Skeletal muscle tissue (tissue), 4 donors: Measurements from ENCODE around the gene SIPA1L3. TPM values are rescaled to one million over a fixed set of nuclear protein-coding genes. Genes with fewer than 3 reads are reported as not detected.

Experiments used
- H3K27ac ChIP-seq: one replicate; pipeline ENCODE4 v1.7.0; 2013; ENCODE audit warnings: mild to moderate bottlenecking, low read depth, low read length, inconsistent platforms
- H3K27me3 ChIP-seq, 3 donors: one replicate each; pipeline ENCODE4 v1.7.0; 2013; ENCODE audit warnings: low read length in 3 of 3; ENCODE audit not compliant: control insufficient read depth in 3 of 3, insufficient read depth in 3 of 3
- H3K36me3 ChIP-seq, 3 donors: one replicate each; pipeline ENCODE4 v1.7.0; 2013; ENCODE audit warnings: low read length in 3 of 3; ENCODE audit not compliant: control insufficient read depth in 3 of 3, insufficient read depth in 3 of 3
- H3K4me1 ChIP-seq, 3 donors: one replicate each; pipeline ENCODE4 v1.7.0; 2013; ENCODE audit warnings: low read length in 3 of 3, mild to moderate bottlenecking in 3 of 3; ENCODE audit not compliant: control insufficient read depth in 3 of 3, insufficient read depth in 3 of 3
- H3K4me3 ChIP-seq, 3 donors: one replicate each; pipeline ENCODE4 v1.7.0; 2013; ENCODE audit warnings: low read length in 3 of 3
- H3K9ac ChIP-seq, 3 donors: one replicate each; pipeline ENCODE4 v1.7.0; 2013; ENCODE audit warnings: low read length in 3 of 3, mild to moderate bottlenecking in 3 of 3, moderate library complexity in 2 of 3, low read depth in 1 of 3
- H3K9me3 ChIP-seq, 3 donors: one replicate each; pipeline ENCODE4 v1.7.0; 2013; ENCODE audit warnings: low read length in 3 of 3; ENCODE audit not compliant: control insufficient read depth in 3 of 3
- total RNA-seq: library from RNA; depleted of rRNA; stranded (reverse); fragments of >200 nt; gene quantifications from one replicate; pipeline ENCODE4 v1.2.3, GENCODE V29; 2014
- donor health status: Osteomylitis.

Gene SIPA1L3
- total RNA-seq, 1 donor from 2014 or later = 3.7 TPM

- no peak overlapping the region for H3K4me3 ChIP-seq
- H3K4me1 ChIP-seq = peaks cover 0 to 11% (median 8%) of the 10 kb centered on the region in 3 donors
- H3K27me3 ChIP-seq = peaks cover 0 to 2% (median 0%) of the 10 kb centered on the region in 3 donors
- no peak overlapping the region for H3K27ac ChIP-seq
- no peaks in the 10 kb centered on the region for H3K36me3 ChIP-seq
- no peaks in the 10 kb centered on the region for H3K9me3 ChIP-seq
- no peak overlapping the region for H3K9ac ChIP-seq
Measured at GRCh38 chr19:38245826-38246498, 339.0 kb downstream of the SIPA1L3 start.

- Histone ChIP-seq H3K4me1 (peaks cover 6 to 15% (median 15%) of the 10 kb centered on the region in 3 donors), H3K27ac (no peak overlapping the region), H3K36me3 (no peaks in the 10 kb centered on the region), H3K9ac (no peak overlapping the region), H3K4me3 (no peak overlapping the region), H3K9me3 (no peaks in the 10 kb centered on the region), H3K27me3 (peaks cover 0 to 10% (median 0%) of the 10 kb centered on the region in 3 donors)
Measured at GRCh38 chr19:38247126-38247525, 340.1 kb downstream of the SIPA1L3 start.

GRCh38 chr19:38247734-38248268 is 340.8 kb downstream of the SIPA1L3 start:
- H3K4me1 ChIP-seq = peaks cover 12 to 18% (median 15%) of the 10 kb centered on the region in 3 donors
- H3K36me3 ChIP-seq = no peaks in the 10 kb centered on the region
- H3K27ac ChIP-seq = no peak overlapping the region
- no peak overlapping the region for H3K9ac ChIP-seq
- H3K4me3 ChIP-seq = no peak overlapping the region
- peaks cover 4 to 15% (median 6%) of the 10 kb centered on the region in 3 donors for H3K27me3 ChIP-seq
- H3K9me3 ChIP-seq = no peaks in the 10 kb centered on the region

- Histone ChIP-seq H3K27me3 (peaks cover 4 to 15% (median 12%) of the 10 kb centered on the region in 3 donors), H3K4me1 (peaks cover 13 to 21% (median 15%) of the 10 kb centered on the region in 3 donors), H3K9me3 (no peaks in the 10 kb centered on the region), H3K9ac (no peak overlapping the region), H3K36me3 (no peaks in the 10 kb centered on the region), H3K27ac (no peak overlapping the region), H3K4me3 (no peak overlapping the region)
Measured at GRCh38 chr19:38248421-38248820, 341.4 kb downstream of the SIPA1L3 start.

- Histone ChIP-seq H3K27me3 (peaks cover 6 to 21% (median 21%) of the 10 kb centered on the region in 3 donors), H3K36me3 (no peaks in the 10 kb centered on the region), H3K9ac (peak overlapping the region in 1 of 3 donors; percentile 35), H3K9me3 (no peaks in the 10 kb centered on the region), H3K4me1 (peaks cover 17 to 20% (median 17%) of the 10 kb centered on the region in 3 donors), H3K4me3 (no peak overlapping the region), H3K27ac (peak overlapping the region; percentile 86)
Measured at GRCh38 chr19:38250428-38250820, 343.4 kb downstream of the SIPA1L3 start.

GRCh38 chr19:38250821-38251563 is 344.0 kb downstream of the SIPA1L3 start:
- H3K36me3 ChIP-seq = no peaks in the 10 kb centered on the region
- H3K27me3 ChIP-seq = peaks cover 9 to 27% (median 25%) of the 10 kb centered on the region in 3 donors
- peak overlapping the region; percentile 86 for H3K27ac ChIP-seq
- H3K9me3 ChIP-seq = no peaks in the 10 kb centered on the region
- H3K4me1 ChIP-seq = peaks cover 17 to 20% (median 17%) of the 10 kb centered on the region in 3 donors
- H3K4me3 ChIP-seq = peak overlapping the region in 1 of 3 donors; percentile 0
- peak overlapping the region; percentile 0 to 68 (median 33) for H3K9ac ChIP-seq

- peaks cover 10 to 29% (median 28%) of the 10 kb centered on the region in 3 donors for H3K27me3 ChIP-seq
- no peaks in the 10 kb centered on the region for H3K36me3 ChIP-seq
- H3K4me1 ChIP-seq = peaks cover 17 to 19% (median 17%) of the 10 kb centered on the region in 3 donors
- H3K9ac ChIP-seq = peak overlapping the region; percentile 0 to 68 (median 33)
- H3K9me3 ChIP-seq = no peaks in the 10 kb centered on the region
- H3K4me3 ChIP-seq = peak overlapping the region in 2 of 3 donors; percentile 0 to 13
- peak overlapping the region; percentile 86 for H3K27ac ChIP-seq
Measured at GRCh38 chr19:38251564-38252051, 344.6 kb downstream of the SIPA1L3 start.

GRCh38 chr19:38252385-38252784 is 345.4 kb downstream of the SIPA1L3 start:
- peak overlapping the region in 2 of 3 donors; percentile 1 to 58 for H3K4me3 ChIP-seq
- no peaks in the 10 kb centered on the region for H3K36me3 ChIP-seq
- peaks cover 16 to 30% (median 28%) of the 10 kb centered on the region in 3 donors for H3K27me3 ChIP-seq
- H3K9me3 ChIP-seq = no peaks in the 10 kb centered on the region
- peak overlapping the region in 2 of 3 donors; percentile 22 to 74 for H3K9ac ChIP-seq
- peak overlapping the region; percentile 86 for H3K27ac ChIP-seq
- H3K4me1 ChIP-seq = peaks cover 17% of the 10 kb centered on the region in 3 donors

GRCh38 chr19:38252941-38253691 is 346.1 kb downstream of the SIPA1L3 start:
- Histone ChIP-seq H3K36me3 (no peaks in the 10 kb centered on the region), H3K9me3 (no peaks in the 10 kb centered on the region), H3K4me1 (peaks cover 15 to 17% (median 17%) of the 10 kb centered on the region in 3 donors), H3K27me3 (peaks cover 16 to 30% (median 28%) of the 10 kb centered on the region in 3 donors), H3K9ac (peak overlapping the region; percentile 0 to 74 (median 32)), H3K27ac (peak overlapping the region; percentile 86), H3K4me3 (peak overlapping the region in 2 of 3 donors; percentile 15 to 58)
